Spinal cord (tissue), 10 donors: ENCODE measurements around the gene NAV2. TPM values are rescaled to one million over a fixed set of nuclear protein-coding genes. Genes with fewer than 3 reads are reported as not detected.

ENCODE experiments used
- DNase-seq, 6 donors: peaks; one replicate each; pipeline versions ENCODE4 v3.0.0 to v3.0.0-alpha.2; 2013 to 2015; ENCODE audit warnings: low spot score in 6 of 6, low read depth in 4 of 6
- H3K27ac ChIP-seq: one replicate; pipeline ENCODE4 v1.5.1; 2013; ENCODE audit warnings: low read depth, low read length, control low read depth
- H3K27me3 ChIP-seq: one replicate; pipeline ENCODE4 v1.6.1; 2013; ENCODE audit warnings: low read length; ENCODE audit not compliant: control insufficient read depth, insufficient read depth
- H3K36me3 ChIP-seq: one replicate; pipeline ENCODE4 v1.6.1; 2013; ENCODE audit warnings: low read length; ENCODE audit not compliant: control insufficient read depth, insufficient read depth
- H3K4me1 ChIP-seq: one replicate; pipeline ENCODE4 v1.6.1; 2013; ENCODE audit warnings: low read length; ENCODE audit not compliant: control insufficient read depth, insufficient read depth
- H3K4me3 ChIP-seq: one replicate; pipeline ENCODE4 v1.5.1; 2013; ENCODE audit warnings: low read depth, low read length, control low read depth
- H3K9me3 ChIP-seq: one replicate; pipeline ENCODE4 v1.6.1; 2013; ENCODE audit warnings: low read length; ENCODE audit not compliant: control insufficient read depth, insufficient read depth
- WGBS: methylation state at CpG from one replicate; pipeline ENCODE4 v1.1.5; 2013; ENCODE audit warnings: missing lambda C conversion rate; ENCODE audit not compliant: insufficient coverage; 5-methylcytosine and 5-hydroxymethylcytosine counted together
- long read RNA-seq, 4 donors: transcript quantifications; one replicate each; lab custom pipeline, GENCODE V29; 2026
- polyA plus RNA-seq, 2 donors: library from polyadenylated mRNA; unstranded; fragments of 120-200 nt; gene quantifications; one replicate each; pipeline ENCODE4 v1.2.1, GENCODE V29; 2013; ENCODE audit not compliant: insufficient read length in 2 of 2
- total RNA-seq, 2 donors: library from RNA; depleted of rRNA in 1 of 2; stranded (reverse); fragments of 120-200 nt in 1 of 2; fragments of >200 nt in 1 of 2; gene quantifications; one replicate each; pipeline versions ENCODE4 v1.2.3 to v1.2.4, GENCODE V29; 2013 to 2014
- donor health status: healthy.

The NAV2 gene
- total RNA-seq (10 to 100 TPM; 23.4 to 23.6 TPM), polyA plus RNA-seq (10 to 100 TPM; 37.2 to 50.1 TPM)
- long read RNA-seq, donor 1, partial matches to known transcripts: 0 of 2 reads
- long read RNA-seq, donor 1, other reads (novel, unspliced or antisense): 0 of 2 reads
- long read RNA-seq, donor 2, partial matches to known transcripts: 0 of 4 reads
- long read RNA-seq, donor 2, other reads (novel, unspliced or antisense): 0 of 4 reads
- long read RNA-seq, donor 3, partial matches to known transcripts: 11 of 13 reads
- long read RNA-seq, donor 3, other reads (novel, unspliced or antisense): 0 of 13 reads
- long read RNA-seq, donor 4, partial matches to known transcripts: 0 of 2 reads
- long read RNA-seq, donor 4, other reads (novel, unspliced or antisense): 0 of 2 reads

- peaks cover 40% of the 10 kb centered on the region for H3K4me1 ChIP-seq
- no peaks in the 10 kb centered on the region for H3K36me3 ChIP-seq
- peaks cover 21% of the 10 kb centered on the region for H3K27me3 ChIP-seq
- peak within 1 kb of the TSS; percentile 77 for H3K4me3 ChIP-seq
- peak within 1 kb of the TSS; percentile 96 for H3K27ac ChIP-seq
- no peaks in the 10 kb centered on the region for H3K9me3 ChIP-seq
- under 1% methylated on average over 91 of the region's 91 CpGs for WGBS
- DNase-seq: peak; percentile 67 to 97 (median 82)
Measured at GRCh38 chr11:19712281-19713195, at the start of gene NAV2. Gene NAV2 (plus strand): TSS chr11:19712837. CDS start chr11:19713696, 859 bp downstream.

- Histone ChIP-seq H3K36me3 (no peaks in the 10 kb centered on the region), H3K4me1 (peaks cover 9% of the 10 kb centered on the region), H3K9me3 (no peaks in the 10 kb centered on the region), H3K27me3 (no peaks in the 10 kb centered on the region), H3K4me3 (no peak overlapping the region), H3K27ac (no peak overlapping the region)
- DNase-seq: no peak
- WGBS: 77% methylated on average over 1 of the region's 1 CpG
Measured at GRCh38 chr11:19663206-19663605, 49.4 kb upstream of the NAV2 start.

- DNase-seq: peak in 2 of 6 donors; percentile 47 to 80
- Histone ChIP-seq H3K4me1 (peaks cover 12% of the 10 kb centered on the region), H3K9me3 (no peaks in the 10 kb centered on the region), H3K27me3 (no peaks in the 10 kb centered on the region), H3K36me3 (no peaks in the 10 kb centered on the region), H3K4me3 (no peak overlapping the region), H3K27ac (no peak overlapping the region)
- 74% methylated on average over 2 of the region's 4 CpGs for WGBS
Measured at GRCh38 chr11:19664886-19665548, 47.6 kb upstream of the NAV2 start.

GRCh38 chr11:19666951-19667350 is 45.7 kb upstream of the NAV2 start:
- Histone ChIP-seq H3K27me3 (no peaks in the 10 kb centered on the region), H3K36me3 (no peaks in the 10 kb centered on the region), H3K4me3 (no peak overlapping the region), H3K9me3 (no peaks in the 10 kb centered on the region), H3K27ac (no peak overlapping the region), H3K4me1 (peaks cover 21% of the 10 kb centered on the region)
- WGBS: 24% methylated on average over 3 of the region's 3 CpGs
- DNase-seq: peak in 1 of 6 donors; percentile 48

GRCh38 chr11:19669511-19669910 is 43.1 kb upstream of the NAV2 start:
- Histone ChIP-seq H3K4me1 (peaks cover 30% of the 10 kb centered on the region), H3K9me3 (no peaks in the 10 kb centered on the region), H3K27me3 (no peaks in the 10 kb centered on the region), H3K4me3 (no peak overlapping the region), H3K27ac (no peak overlapping the region), H3K36me3 (no peaks in the 10 kb centered on the region)
- WGBS: no CpG with 5 or more reads among the region's 1 CpG
- DNase-seq: no peak

GRCh38 chr11:19670030-19670791 is 42.4 kb upstream of the NAV2 start:
- no peaks in the 10 kb centered on the region for H3K27me3 ChIP-seq
- H3K27ac ChIP-seq: no peak overlapping the region
- DNase-seq: peak in 2 of 6 donors; percentile 58 to 77
- peaks cover 26% of the 10 kb centered on the region for H3K4me1 ChIP-seq
- no peaks in the 10 kb centered on the region for H3K36me3 ChIP-seq
- H3K4me3 ChIP-seq: no peak overlapping the region
- no peaks in the 10 kb centered on the region for H3K9me3 ChIP-seq
- WGBS: 48% methylated on average over 10 of the region's 13 CpGs

GRCh38 chr11:19672586-19673206 is 39.9 kb upstream of the NAV2 start:
- no CpG with 5 or more reads among the region's 2 CpGs for WGBS
- H3K36me3 ChIP-seq: no peaks in the 10 kb centered on the region
- H3K4me3 ChIP-seq: no peak overlapping the region
- peaks cover 34% of the 10 kb centered on the region for H3K4me1 ChIP-seq
- no peaks in the 10 kb centered on the region for H3K27me3 ChIP-seq
- no peak overlapping the region for H3K27ac ChIP-seq
- H3K9me3 ChIP-seq: no peaks in the 10 kb centered on the region
- no peak for DNase-seq

- no peaks in the 10 kb centered on the region for H3K36me3 ChIP-seq
- peak overlapping the region; percentile 10 for H3K27ac ChIP-seq
- peaks cover 37% of the 10 kb centered on the region for H3K4me1 ChIP-seq
- H3K9me3 ChIP-seq: no peaks in the 10 kb centered on the region
- H3K4me3 ChIP-seq: no peak overlapping the region
- H3K27me3 ChIP-seq: no peaks in the 10 kb centered on the region
- WGBS: 47% methylated on average over 13 of the region's 14 CpGs
- peak in 5 of 6 donors; percentile 31 to 83 (median 48) for DNase-seq
Measured at GRCh38 chr11:19673924-19674729, 38.5 kb upstream of the NAV2 start.
